Activated CD4-positive, alpha-beta memory T cell treated with anti-CD3 and anti-CD28 coated beads for 36 hours (primary cell): ENCODE data around the gene EGFL8. TPM values are rescaled to one million over a fixed set of nuclear protein-coding genes. Genes with fewer than 3 reads are reported as not detected.

ENCODE experiments used
- CTCF ChIA-PET: fragments of 350-600 bp; sonication (Branson Sonifier 250); formaldehyde crosslinking; loops from one replicate; lab custom pipeline; 2021; ENCODE audit warnings: antibody characterized with exemption, inconsistent platforms; lab: Charles Lee
- POLR2A ChIA-PET: fragments of 350-600 bp; sonication (Branson Sonifier 250); formaldehyde crosslinking; loops from one replicate; lab custom pipeline; 2021; ENCODE audit warnings: antibody characterized with exemption; lab: Charles Lee
- DNase-seq: peaks from one replicate; pipeline ENCODE4 v3.0.0-alpha.2; 2020
- H3K27ac Mint-ChIP-seq: one replicate; pipeline ENCODE4 v1.8.0; 2021; ENCODE audit warnings: mixed read lengths
- H3K27me3 Mint-ChIP-seq: one replicate; pipeline ENCODE4 v1.8.0; 2021; ENCODE audit warnings: mixed read lengths
- H3K36me3 Mint-ChIP-seq: one replicate; pipeline ENCODE4 v1.8.0; 2021; ENCODE audit warnings: mixed read lengths
- H3K4me1 Mint-ChIP-seq: one replicate; pipeline ENCODE4 v1.8.0; 2021; ENCODE audit warnings: low read depth, mixed read lengths
- H3K4me3 Mint-ChIP-seq: one replicate; pipeline ENCODE4 v1.8.0; 2021; ENCODE audit warnings: mild to moderate bottlenecking, mixed read lengths
- H3K9me3 Mint-ChIP-seq: one replicate; pipeline ENCODE4 v1.8.0; 2021; ENCODE audit warnings: mixed read lengths
- intact Hi-C: fragments of 100-400 bp; cut with micrococcal nuclease; formaldehyde crosslinking; loops from one replicate; pipeline ENCODE4 v1.15.1; 2023
- total RNA-seq, 2 experiments: library from RNA; stranded (reverse); gene quantifications; one replicate each; pipeline ENCODE4 v1.2.3, GENCODE V29; 2021

Gene EGFL8
- total RNA-seq, 2 experiments from 2014 or later: 6.5 to 7.1 TPM

GRCh38 chr6:32154514-32155161 is 9.8 kb upstream of the EGFL8 start:
- CTCF ChIA-PET: interaction anchor here (0.8 to 1.3 kb wide), 8 partner anchors 10 to 107 kb away, joined by 3 to 10 read pairs (median 4); partner anchors contain the start of genes ATF6B, EGFL8 and FKBPL
- H3K9me3 Mint-ChIP-seq: no peaks in the 10 kb centered on the region
- peaks cover 31% of the 10 kb centered on the region for H3K4me1 Mint-ChIP-seq
- POLR2A ChIA-PET: interaction anchor here (1.1 to 1.3 kb wide), 2 partner anchors 24 to 27 kb away, joined by 6 read pairs; partner anchors contain the start of genes ATF6B and FKBPL
- H3K4me3 Mint-ChIP-seq: peak overlapping the region; percentile 98
- H3K27ac Mint-ChIP-seq: peak overlapping the region; percentile 79
- intact Hi-C loops: loop anchor here (1.0 kb wide), 4 partner anchors 24 to 67 kb away; partner anchors contain the start of genes ATF6B and RNF5
- DNase-seq: peak; percentile 78
- H3K27me3 Mint-ChIP-seq: peaks cover 13% of the 10 kb centered on the region
- H3K36me3 Mint-ChIP-seq: peaks cover 10% of the 10 kb centered on the region

- ChIA-PET POLR2A (no interaction called here), CTCF (interaction anchor here (2.3 kb wide), 1 partner anchor 38 kb away, joined by 9 read pairs; no protein-coding TSS in a partner anchor)
- intact Hi-C loops: no loop called here
- no peaks in the 10 kb centered on the region for H3K27me3 Mint-ChIP-seq
- H3K9me3 Mint-ChIP-seq: no peaks in the 10 kb centered on the region
- no peak overlapping the region for H3K27ac Mint-ChIP-seq
- H3K4me3 Mint-ChIP-seq: no peak overlapping the region
- peaks cover 10% of the 10 kb centered on the region for H3K36me3 Mint-ChIP-seq
- DNase-seq: no peak
- peaks cover 25% of the 10 kb centered on the region for H3K4me1 Mint-ChIP-seq
Observed at GRCh38 chr6:32156891-32157290, 7.5 kb upstream of the EGFL8 start.

- DNase-seq: no peak
- ChIA-PET POLR2A (no interaction called here), CTCF (interaction anchor here (0.6 to 2.3 kb wide), 4 partner anchors 27 to 117 kb away, joined by 3 to 9 read pairs (median 3); no protein-coding TSS in a partner anchor)
- H3K27ac Mint-ChIP-seq: no peak overlapping the region
- intact Hi-C loops: no loop called here
- no peaks in the 10 kb centered on the region for H3K27me3 Mint-ChIP-seq
- peaks cover 10% of the 10 kb centered on the region for H3K36me3 Mint-ChIP-seq
- H3K4me1 Mint-ChIP-seq: peaks cover 17% of the 10 kb centered on the region
- H3K9me3 Mint-ChIP-seq: no peaks in the 10 kb centered on the region
- no peak overlapping the region for H3K4me3 Mint-ChIP-seq
Observed at GRCh38 chr6:32158052-32158451, 6.3 kb upstream of the EGFL8 start.

GRCh38 chr6:32163559-32164258 is 686 bp upstream of the EGFL8 start:
- no peaks in the 10 kb centered on the region for H3K27me3 Mint-ChIP-seq
- peaks cover 9% of the 10 kb centered on the region for H3K36me3 Mint-ChIP-seq
- no peaks in the 10 kb centered on the region for H3K9me3 Mint-ChIP-seq
- no peak for DNase-seq
- no peak overlapping the region for H3K4me3 Mint-ChIP-seq
- no peak overlapping the region for H3K27ac Mint-ChIP-seq
- POLR2A ChIA-PET: no interaction called here
- intact Hi-C loops: no loop called here
- no peaks in the 10 kb centered on the region for H3K4me1 Mint-ChIP-seq
- CTCF ChIA-PET: interaction anchor here (1.4 kb wide), 1 partner anchor 9 kb away, joined by 4 read pairs; no protein-coding TSS in a partner anchor

- no peak for DNase-seq
- Mint-ChIP-seq H3K27me3 (no peaks in the 10 kb centered on the region), H3K36me3 (peaks cover 23% of the 10 kb centered on the region), H3K4me1 (no peaks in the 10 kb centered on the region), H3K27ac (no peak overlapping the region), H3K4me3 (no peak overlapping the region), H3K9me3 (no peaks in the 10 kb centered on the region)
- ChIA-PET POLR2A (no interaction called here), CTCF (no interaction called here)
- intact Hi-C loops: no loop called here
Observed at GRCh38 chr6:32166411-32167061, 2.1 kb downstream of the EGFL8 start.

- ChIA-PET POLR2A (no interaction called here), CTCF (no interaction called here)
- intact Hi-C loops: no loop called here
- Mint-ChIP-seq H3K9me3 (no peaks in the 10 kb centered on the region), H3K27ac (no peak overlapping the region), H3K4me1 (no peaks in the 10 kb centered on the region), H3K4me3 (no peak overlapping the region), H3K36me3 (peaks cover 23% of the 10 kb centered on the region), H3K27me3 (no peaks in the 10 kb centered on the region)
- no peak for DNase-seq
Observed at GRCh38 chr6:32167154-32167760, 2.9 kb downstream of the EGFL8 start.

GRCh38 chr6:32167761-32168262 is 3.4 kb downstream of the EGFL8 start:
- peaks cover 23% of the 10 kb centered on the region for H3K36me3 Mint-ChIP-seq
- POLR2A ChIA-PET: no interaction called here
- no peaks in the 10 kb centered on the region for H3K9me3 Mint-ChIP-seq
- H3K27me3 Mint-ChIP-seq: no peaks in the 10 kb centered on the region
- no peak overlapping the region for H3K27ac Mint-ChIP-seq
- H3K4me1 Mint-ChIP-seq: peaks cover 3% of the 10 kb centered on the region
- CTCF ChIA-PET: no interaction called here
- H3K4me3 Mint-ChIP-seq: no peak overlapping the region
- no peak for DNase-seq
- intact Hi-C loops: no loop called here

- H3K4me3 Mint-ChIP-seq: no peak overlapping the region
- no peaks in the 10 kb centered on the region for H3K9me3 Mint-ChIP-seq
- intact Hi-C loops: no loop called here
- no peak overlapping the region for H3K27ac Mint-ChIP-seq
- peaks cover 8% of the 10 kb centered on the region for H3K4me1 Mint-ChIP-seq
- CTCF ChIA-PET: no interaction called here
- peaks cover 23% of the 10 kb centered on the region for H3K36me3 Mint-ChIP-seq
- POLR2A ChIA-PET: no interaction called here
- no peak for DNase-seq
- H3K27me3 Mint-ChIP-seq: no peaks in the 10 kb centered on the region
Observed at GRCh38 chr6:32168350-32168749, 4.0 kb downstream of the EGFL8 start.

GRCh38 chr6:32168807-32169591 is 4.6 kb downstream of the EGFL8 start:
- H3K36me3 Mint-ChIP-seq: peaks cover 23% of the 10 kb centered on the region
- ChIA-PET POLR2A (no interaction called here), CTCF (interaction anchor here (0.7 kb wide), 1 partner anchor 50 kb away, joined by 3 read pairs; no protein-coding TSS in a partner anchor)
- no peak overlapping the region for H3K27ac Mint-ChIP-seq
- H3K27me3 Mint-ChIP-seq: no peaks in the 10 kb centered on the region
- no peak overlapping the region for H3K4me3 Mint-ChIP-seq
- intact Hi-C loops: no loop called here
- H3K9me3 Mint-ChIP-seq: no peaks in the 10 kb centered on the region
- peaks cover 15% of the 10 kb centered on the region for H3K4me1 Mint-ChIP-seq
- DNase-seq: no peak

GRCh38 chr6:32170294-32170693 is 5.9 kb downstream of the EGFL8 start:
- Mint-ChIP-seq H3K36me3 (peaks cover 20% of the 10 kb centered on the region), H3K4me3 (no peak overlapping the region), H3K9me3 (no peaks in the 10 kb centered on the region), H3K27me3 (no peaks in the 10 kb centered on the region), H3K4me1 (peaks cover 26% of the 10 kb centered on the region), H3K27ac (no peak overlapping the region)
- DNase-seq: no peak
- ChIA-PET POLR2A (no interaction called here), CTCF (no interaction called here)
- intact Hi-C loops: loop anchor here (10.0 kb wide), 1 partner anchor 195 kb away; the partner anchor contains the start of gene DXO

- Mint-ChIP-seq H3K36me3 (peaks cover 20% of the 10 kb centered on the region), H3K27ac (no peak overlapping the region), H3K27me3 (no peaks in the 10 kb centered on the region), H3K4me1 (peaks cover 28% of the 10 kb centered on the region), H3K4me3 (no peak overlapping the region), H3K9me3 (no peaks in the 10 kb centered on the region)
- POLR2A ChIA-PET: no interaction called here
- DNase-seq: no peak
- intact Hi-C loops: loop anchor here (10.0 kb wide), 1 partner anchor 196 kb away; the partner anchor contains the start of gene DXO
- CTCF ChIA-PET: interaction anchor here (1.4 kb wide), 1 partner anchor 53 kb away, joined by 4 read pairs; no protein-coding TSS in a partner anchor
Observed at GRCh38 chr6:32171234-32171633, 6.8 kb downstream of the EGFL8 start.
